GM19099 (cell line): ENCODE data around the gene SPRED2.

Experiments used
- POLR2A ChIP-seq: IDR thresholded peaks from 3 replicates; pipeline ENCODE4 v1.6.1; 2011; ENCODE audit warnings: low read depth; ENCODE audit not compliant: insufficient read length; ENCODE audit errors: extremely low read depth

SPRED2 gene

GRCh38 chr2:65411056-65411795, 21.2 kb downstream of the SPRED2 start:
- no peak for TF ChIP-seq POLR2A

GRCh38 chr2:65409045-65409444, 23.4 kb downstream of the SPRED2 start:
- TF ChIP-seq POLR2A = no peak

GRCh38 chr2:65407240-65407639, 25.2 kb downstream of the SPRED2 start:
- TF ChIP-seq POLR2A = no peak

GRCh38 chr2:65404988-65405697, 27.3 kb downstream of the SPRED2 start:
- TF ChIP-seq POLR2A = no peak

- TF ChIP-seq POLR2A = no peak
Observed at GRCh38 chr2:65403529-65403915, 28.9 kb downstream of the SPRED2 start.

GRCh38 chr2:65402780-65403528, 29.4 kb downstream of the SPRED2 start:
- TF ChIP-seq POLR2A = no peak

- no peak for TF ChIP-seq POLR2A
Observed at GRCh38 chr2:65402323-65402722, 30.1 kb downstream of the SPRED2 start.

- TF ChIP-seq POLR2A = no peak
Observed at GRCh38 chr2:65397122-65397521, 35.3 kb downstream of the SPRED2 start.

GRCh38 chr2:65396348-65397026, 35.9 kb downstream of the SPRED2 start:
- TF ChIP-seq POLR2A = no peak

- TF ChIP-seq POLR2A = no peak
Observed at GRCh38 chr2:65395621-65396347, 36.6 kb downstream of the SPRED2 start.

GRCh38 chr2:65393743-65394422, 38.5 kb downstream of the SPRED2 start:
- no peak for TF ChIP-seq POLR2A

- no peak for TF ChIP-seq POLR2A
Observed at GRCh38 chr2:65393046-65393445, 39.4 kb downstream of the SPRED2 start.

- no peak for TF ChIP-seq POLR2A
Observed at GRCh38 chr2:65392609-65393008, 39.8 kb downstream of the SPRED2 start.

GRCh38 chr2:65390134-65390533, 42.3 kb downstream of the SPRED2 start:
- TF ChIP-seq POLR2A = peak; percentile 45
